GM19238 (cell line): ENCODE data around the gene PRTFDC1.
A peak's percentile ranks its signal among the peaks of the same experiment; 100 is the strongest.
"Not testable (repeated sequence)": the region's sequence is repeated elsewhere in the genome, so short reads cannot be mapped to it uniquely, and the experiment has no call there.

Experiments
- DNase-seq: peaks from one replicate; pipeline ENCODE4 v3.0.0; 2011; ENCODE audit warnings: low spot score; ENCODE audit not compliant: insufficient read length

PRTFDC1 gene

GRCh38 chr10:24847112-24848070, 105.0 kb downstream of the PRTFDC1 start:
- DNase-seq: no peak

GRCh38 chr10:24844742-24845141, 107.7 kb downstream of the PRTFDC1 start:
- DNase-seq: no peak

DNA sequence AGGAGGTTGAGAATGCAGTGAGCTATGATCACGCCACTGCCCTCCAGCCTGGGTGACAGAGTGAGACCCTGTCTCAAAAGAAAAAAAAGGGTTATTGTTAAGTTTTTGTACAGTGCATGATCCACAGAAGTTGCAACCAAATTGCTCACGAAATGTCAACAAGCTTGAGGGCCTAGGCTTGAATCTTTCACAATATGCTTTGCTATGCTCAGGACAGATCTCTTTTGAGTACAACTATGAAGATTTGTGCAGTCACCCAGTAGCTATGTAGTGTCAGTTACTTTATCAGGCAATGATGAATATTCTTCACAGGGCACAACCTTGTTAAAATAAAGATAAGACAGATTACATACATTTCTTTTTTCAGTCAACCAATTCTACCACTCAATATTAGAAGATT, 109.2 kb downstream of the PRTFDC1 start:
- DNase-seq: no peak

DNA sequence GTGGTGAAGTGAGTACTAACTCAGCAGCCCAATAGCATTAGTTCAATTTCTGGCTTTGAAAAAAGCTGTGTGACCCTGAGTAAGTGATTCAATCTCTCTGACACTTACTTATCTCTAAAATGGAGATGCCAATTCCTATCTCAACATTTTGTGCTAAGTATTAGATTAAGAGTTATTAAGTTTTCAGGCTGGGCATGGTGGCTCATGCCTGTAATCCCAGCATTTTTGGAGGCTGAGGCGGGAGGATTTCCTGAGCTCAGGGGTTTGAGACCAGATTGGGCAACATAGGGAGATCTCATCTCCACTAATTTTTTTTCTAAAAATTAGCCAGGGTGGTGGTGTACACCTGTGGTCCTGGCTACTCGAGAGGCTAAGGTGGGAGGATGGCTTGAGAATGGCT, 109.5 kb downstream of the PRTFDC1 start:
- DNase-seq: no peak

- no peak for DNase-seq
Observed at GRCh38 chr10:24841530-24841929, 110.9 kb downstream of the PRTFDC1 start.

DNA sequence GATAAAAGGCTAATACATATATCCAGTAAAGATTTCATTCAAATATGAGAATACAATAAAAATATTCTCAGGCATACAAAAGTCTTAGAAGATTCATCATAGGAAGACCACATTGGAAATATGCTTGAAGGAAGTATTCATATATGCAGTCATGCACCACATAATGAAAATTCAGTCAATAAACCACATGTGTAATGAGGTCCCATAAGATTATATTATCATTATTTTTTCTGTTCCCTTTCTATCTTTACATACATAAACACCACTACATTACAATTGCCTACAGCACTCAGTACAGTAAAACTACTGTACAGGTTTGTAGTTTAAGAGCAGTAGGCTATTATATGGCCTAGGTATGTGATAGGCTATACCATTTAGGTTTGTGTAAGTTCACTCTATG, 111.6 kb downstream of the PRTFDC1 start:
- no peak for DNase-seq

- DNase-seq: not testable (repeated sequence)
Observed at GRCh38 chr10:24837781-24838180, 114.6 kb downstream of the PRTFDC1 start.

DNA sequence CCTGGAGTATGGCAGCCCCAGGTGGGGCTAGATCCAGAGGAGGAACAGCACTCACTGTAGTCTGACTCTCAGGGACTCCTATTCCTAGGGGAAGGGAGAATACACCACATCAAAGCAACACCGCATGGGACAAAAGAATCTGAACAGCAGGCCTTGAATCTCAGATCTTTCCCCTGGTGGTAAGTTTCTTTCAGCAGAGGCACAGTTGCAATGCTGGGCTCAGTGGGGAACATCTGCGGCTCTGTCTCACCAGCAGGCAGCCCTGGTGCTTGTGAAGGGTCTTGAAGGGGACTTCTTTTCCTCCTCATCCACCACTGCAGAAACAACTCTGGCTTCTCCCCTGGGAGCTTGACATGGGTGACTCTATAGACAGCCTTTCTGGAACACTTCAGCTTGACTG, 117.5 kb downstream of the PRTFDC1 start:
- DNase-seq: no peak

GRCh38 chr10:24826009-24826408, 126.4 kb downstream of the PRTFDC1 start:
- no peak for DNase-seq

DNA sequence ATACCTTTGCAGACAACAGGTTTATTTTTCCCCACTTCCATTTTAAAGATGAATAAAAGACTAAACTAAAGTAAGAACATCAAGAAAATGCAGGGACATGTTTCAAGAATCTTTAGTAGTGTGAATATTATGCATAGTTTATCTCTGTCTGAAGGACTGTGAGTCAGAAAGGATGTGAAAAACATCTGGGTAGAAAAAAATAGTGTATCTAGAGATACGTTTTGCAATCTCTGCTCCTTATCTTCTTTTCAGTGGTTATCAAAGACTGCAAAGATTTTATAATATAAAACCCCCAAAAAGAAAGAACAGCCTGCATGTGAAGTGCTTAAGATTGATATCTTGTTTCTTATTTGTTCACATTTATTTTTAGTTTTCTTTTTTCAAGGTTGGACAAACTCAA, 126.9 kb downstream of the PRTFDC1 start:
- no peak for DNase-seq

- DNase-seq: no peak
Observed at GRCh38 chr10:24824536-24824935, 127.9 kb downstream of the PRTFDC1 start.

- no peak for DNase-seq
Observed at GRCh38 chr10:24824124-24824523, 128.3 kb downstream of the PRTFDC1 start.

- DNase-seq: peak; percentile 7
Observed at GRCh38 chr10:24822590-24822989, 129.8 kb downstream of the PRTFDC1 start.

DNA sequence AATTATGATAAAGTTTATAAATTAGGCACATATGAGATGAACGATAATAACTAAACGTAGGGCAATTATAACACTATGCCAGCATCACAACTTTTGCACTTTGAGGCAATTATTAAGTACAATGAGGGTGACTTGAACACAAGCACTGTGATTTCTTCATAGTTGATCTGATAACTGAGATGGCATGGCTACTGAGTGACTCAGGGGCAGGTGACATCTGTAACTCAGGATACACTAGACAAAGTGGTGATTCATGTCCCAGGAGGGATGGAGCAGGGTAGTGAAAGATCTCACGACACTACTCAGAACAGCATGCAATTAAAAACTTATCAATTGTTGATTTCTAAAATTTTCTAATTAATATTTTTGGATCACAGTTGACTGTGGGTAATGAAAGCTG, 130.4 kb downstream of the PRTFDC1 start:
- DNase-seq: no peak

GRCh38 chr10:24816868-24817396, 135.5 kb downstream of the PRTFDC1 start:
- DNase-seq: no peak

DNA sequence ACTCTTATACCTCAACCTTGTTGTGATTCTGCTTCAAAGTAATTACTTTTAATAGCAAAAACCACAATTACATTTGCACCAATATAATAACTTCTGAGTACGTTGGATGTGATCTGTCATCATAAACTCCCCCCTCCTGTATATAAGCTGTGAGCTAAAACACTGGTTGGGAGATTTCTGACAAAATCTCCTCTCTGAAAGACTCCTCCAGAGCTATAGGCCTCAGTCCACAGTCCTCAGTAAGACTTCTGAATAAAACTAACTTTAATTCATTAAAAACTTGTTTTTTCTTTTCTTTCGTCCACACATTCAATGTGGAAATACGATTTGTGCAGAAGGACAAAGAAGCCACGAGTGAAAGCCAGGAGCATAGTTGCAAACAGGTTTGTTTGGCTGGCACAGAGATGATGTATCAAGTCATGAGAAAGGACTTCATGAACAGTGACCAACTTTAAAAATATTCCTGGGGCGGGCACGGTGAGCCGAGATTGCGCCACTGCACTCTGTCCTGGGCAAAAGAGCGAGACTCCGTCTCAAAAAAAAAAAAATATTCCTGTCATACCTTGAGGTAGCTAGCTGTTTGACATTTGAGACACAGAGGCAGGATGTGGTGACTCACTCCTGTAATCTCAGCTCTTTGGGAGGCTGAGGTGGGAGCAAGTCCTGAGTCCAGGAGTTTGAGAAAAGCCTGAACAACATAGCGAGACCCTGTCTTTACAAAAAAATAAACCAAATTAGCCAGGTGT, 137.7 kb downstream of the PRTFDC1 start:
- no peak for DNase-seq

- no peak for DNase-seq
Observed at GRCh38 chr10:24813856-24814255, 138.6 kb downstream of the PRTFDC1 start.

DNA sequence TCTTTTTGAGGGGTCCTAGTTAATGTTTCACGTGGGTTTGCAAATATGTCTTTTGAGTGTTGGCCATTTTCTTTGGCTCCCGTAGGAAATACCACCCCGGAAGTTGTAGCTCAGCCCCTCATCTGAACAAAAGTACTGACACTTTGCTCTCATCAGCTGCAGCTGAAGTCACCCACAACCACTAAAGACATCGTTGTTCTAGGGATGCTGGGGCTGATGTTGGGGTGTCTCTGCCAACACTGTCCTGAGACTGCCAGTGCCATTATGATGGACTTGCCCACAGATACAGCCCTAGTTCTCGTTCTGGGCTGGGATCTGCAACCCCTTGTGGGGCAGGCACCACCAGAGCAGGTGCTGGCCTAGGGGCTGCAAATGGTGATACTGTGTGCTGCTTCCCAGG, 146.1 kb downstream of the PRTFDC1 start:
- no peak for DNase-seq

GRCh38 chr10:24804956-24805355, 147.4 kb downstream of the PRTFDC1 start:
- no peak for DNase-seq

DNA sequence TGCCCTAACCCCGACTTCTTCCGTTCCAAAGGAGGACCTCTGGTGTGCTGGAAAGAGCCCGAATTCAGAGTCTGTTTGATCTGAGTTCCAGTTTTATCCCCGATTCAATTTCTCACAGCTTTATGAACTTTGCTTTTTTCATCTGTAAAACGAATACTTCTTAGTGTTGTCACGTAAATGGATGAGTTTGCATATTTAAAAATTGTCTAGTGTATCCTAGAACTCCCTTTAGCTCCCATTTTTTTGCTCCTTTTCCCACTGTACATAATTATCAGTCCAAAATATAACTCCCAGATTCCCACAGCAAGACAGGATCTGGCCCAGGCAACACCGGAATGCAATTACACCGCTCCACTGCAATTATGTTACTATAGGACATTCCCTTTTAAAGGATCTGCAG, 148.0 kb downstream of the PRTFDC1 start:
- DNase-seq: no peak

DNA sequence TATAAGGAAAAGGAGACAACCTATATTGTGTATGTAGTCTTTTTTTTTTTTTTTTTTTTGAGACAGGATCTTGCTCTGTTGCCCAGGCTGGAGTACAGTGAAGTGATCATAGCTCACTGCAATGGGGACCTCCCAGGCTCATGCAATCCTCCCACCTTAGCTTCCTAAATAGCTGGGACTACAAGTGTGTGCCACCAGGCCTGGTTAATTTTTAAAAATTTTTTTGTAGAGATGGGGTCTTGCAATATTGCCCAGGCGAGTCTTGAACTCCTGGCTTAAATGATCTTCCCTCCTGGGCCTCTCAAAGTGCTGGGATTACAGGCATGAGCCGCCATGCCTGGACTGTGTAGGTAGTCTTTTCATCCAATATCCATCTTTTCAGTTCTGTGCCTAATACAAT, 150.0 kb downstream of the PRTFDC1 start:
- DNase-seq: no peak

GRCh38 chr10:24800861-24801260, 151.5 kb downstream of the PRTFDC1 start:
- no peak for DNase-seq
